HepG2 (cell line): ENCODE data around the gene TLR5. TPM values are rescaled to one million over a fixed set of nuclear protein-coding genes. Genes with fewer than 3 reads are reported as not detected.

Experiments used
- CCDC6 ChIP-seq: sonication (generic); formaldehyde crosslinking; IDR thresholded peaks from 2 replicates; pipeline ENCODE4 v1.8.1; 2022; ENCODE audit warnings: mild to moderate bottlenecking, missing genetic modification reagents, moderate library complexity
- DR1 ChIP-seq: sonication (generic); formaldehyde crosslinking; IDR thresholded peaks from 2 replicates; pipeline ENCODE4 v1.8.0; 2021; ENCODE audit warnings: mild to moderate bottlenecking, missing genetic modification reagents, inconsistent platforms
- EHMT2 ChIP-seq: fragments of 200-600 bp; sonication (generic); IDR thresholded peaks from 2 replicates; pipeline ENCODE4 v1.7.0; 2017; ENCODE audit warnings: antibody characterized with exemption, low read depth, low read length, borderline replicate concordance
- GATA4 ChIP-seq: sonication (generic); IDR thresholded peaks from 2 replicates; pipeline ENCODE4 v1.6.1; 2016; ENCODE audit warnings: antibody characterized with exemption, low read depth, borderline replicate concordance
- HOXA5 ChIP-seq: sonication (generic); formaldehyde crosslinking; IDR thresholded peaks from 2 replicates; pipeline ENCODE4 v1.4.0; 2020; ENCODE audit warnings: missing genetic modification reagents
- KAT7 ChIP-seq: IDR thresholded peaks from 2 replicates; pipeline ENCODE4 v1.6.1; 2018; ENCODE audit warnings: borderline replicate concordance, missing compliant biosample characterization
- MAX ChIP-seq: IDR thresholded peaks from 2 replicates; pipeline ENCODE4 v1.6.1; 2012; ENCODE audit warnings: inconsistent platforms
- NFRKB ChIP-seq: fragments of 450-650 bp; IDR thresholded peaks from 2 replicates; pipeline ENCODE4 v1.6.1; 2017
- PITX1 ChIP-seq: sonication (generic); formaldehyde crosslinking; IDR thresholded peaks from 2 replicates; pipeline ENCODE4 v1.5.1; 2020; ENCODE audit warnings: mild to moderate bottlenecking, missing genetic modification reagents
- POLR2A ChIP-seq, 2 experiments: IDR thresholded peaks; 2 replicates each; pipeline ENCODE4 v1.6.1; 2011; ENCODE audit warnings: low read depth in 2 of 2, low read length in 2 of 2, mild to moderate bottlenecking in 1 of 2, moderate library complexity in 1 of 2; ENCODE audit not compliant: insufficient read depth in 1 of 2
- POLR2G ChIP-seq: fragments of 200-400 bp; formaldehyde crosslinking; IDR thresholded peaks from 2 replicates; pipeline ENCODE4 v1.6.1; 2018; ENCODE audit warnings: mild to moderate bottlenecking, low read depth, low read length, moderate library complexity
- SMAD1 ChIP-seq: sonication (generic); formaldehyde crosslinking; IDR thresholded peaks from 2 replicates; pipeline ENCODE4 v1.4.0; 2020; ENCODE audit warnings: missing genetic modification reagents, low read depth, mild to moderate bottlenecking, borderline replicate concordance
- SMARCE1 ChIP-seq: fragments of 450-650 bp; IDR thresholded peaks from 2 replicates; pipeline ENCODE4 v1.6.1; 2017; ENCODE audit warnings: borderline replicate concordance
- SNRNP70 ChIP-seq: fragments of 200-400 bp; formaldehyde crosslinking; IDR thresholded peaks from 2 replicates; pipeline ENCODE4 v1.6.1; 2017; ENCODE audit warnings: mild to moderate bottlenecking, low read depth, low read length, moderate library complexity
- SP5 ChIP-seq: IDR thresholded peaks from 2 replicates; pipeline ENCODE4 v1.6.1; 2016; ENCODE audit warnings: low read depth, borderline replicate concordance
- TBL1XR1 ChIP-seq: fragments of 150-350 bp; IDR thresholded peaks from 2 replicates; pipeline ENCODE4 v1.6.1; 2014; ENCODE audit warnings: borderline replicate concordance, low read length; ENCODE audit not compliant: partially characterized antibody
- TCF12 ChIP-seq, 2 experiments: fragments of 450-650 bp in 1 of 2; sonication (generic) in 1 of 2; formaldehyde crosslinking in 1 of 2; IDR thresholded peaks; 2 replicates each; pipeline versions ENCODE4 v1.6.1 to v1.8.0; 2017 to 2022; ENCODE audit warnings: antibody characterized with exemption in 1 of 2, mild to moderate bottlenecking in 1 of 2, missing genetic modification reagents in 1 of 2, moderate library complexity in 1 of 2
- TRAFD1 ChIP-seq: sonication (generic); formaldehyde crosslinking; IDR thresholded peaks from 2 replicates; pipeline ENCODE4 v1.5.1; 2020; ENCODE audit warnings: missing genetic modification reagents, mild to moderate bottlenecking, borderline replicate concordance
- WIZ ChIP-seq: sonication (generic); formaldehyde crosslinking; IDR thresholded peaks from 2 replicates; pipeline ENCODE4 v1.5.1; 2020; ENCODE audit warnings: mild to moderate bottlenecking, missing genetic modification reagents
- ZC3H13 ChIP-seq: sonication (generic); formaldehyde crosslinking; IDR thresholded peaks from 2 replicates; pipeline ENCODE4 v1.8.1; 2023; ENCODE audit warnings: mild to moderate bottlenecking, missing genetic modification reagents, moderate library complexity
- ZEB1 ChIP-seq: IDR thresholded peaks from 2 replicates; pipeline ENCODE4 v1.6.1; 2012; ENCODE audit warnings: mild to moderate bottlenecking, low read depth, inconsistent platforms; ENCODE audit not compliant: insufficient replicate concordance
- ZFP1 ChIP-seq: IDR thresholded peaks from 2 replicates; pipeline ENCODE4 v1.6.1; 2016
- ZFP41 ChIP-seq: sonication (generic); formaldehyde crosslinking; IDR thresholded peaks from 2 replicates; pipeline ENCODE4 v1.4.0; 2020; ENCODE audit warnings: mild to moderate bottlenecking, missing genetic modification reagents, borderline replicate concordance
- ZNF646 ChIP-seq: sonication (generic); formaldehyde crosslinking; IDR thresholded peaks from 2 replicates; pipeline ENCODE4 v1.9.0; 2021; ENCODE audit warnings: mild to moderate bottlenecking, missing genetic modification reagents
- ZNF660 ChIP-seq: sonication (generic); formaldehyde crosslinking; IDR thresholded peaks from 2 replicates; pipeline ENCODE4 v1.5.1; 2020; ENCODE audit warnings: mild to moderate bottlenecking, low read depth, missing genetic modification reagents, borderline replicate concordance
- polyA plus RNA-seq, 8 experiments: library from polyadenylated mRNA; depleted of rRNA in 3 of 8; stranded (reverse) in 7 of 8; unstranded in 1 of 8; fragments of >200 nt; fragmentation: Illumina TruSeq in 4 of 8; extraction: Trizol in 4 of 8; gene quantifications; 2 replicates each; pipeline versions ENCODE4 v1.2.1 to v1.2.3, GENCODE V29; 2011 to 2016; ENCODE audit warnings: low read depth in 4 of 8, missing spikeins in 1 of 8, mixed read lengths in 1 of 8; ENCODE audit not compliant: insufficient read depth in 1 of 8
- total RNA-seq, 5 experiments: library from RNA; depleted of rRNA; stranded (reverse); fragments of >200 nt; fragmentation: Illumina TruSeq; extraction: Trizol; gene quantifications; 2 replicates each; pipeline ENCODE4 v1.2.3, GENCODE V29; 2016; ENCODE audit warnings: low read depth in 1 of 5

The TLR5 gene
- total and polyA plus RNA-seq, 2 of the 13 experiments (the other 11 are each of a cell fraction or from before 2014, with no cell fraction given), result not detected

GRCh38 chr1:223109581-223110026, 33.4 kb downstream of the TLR5 start (continued):
- TF ChIP-seq TRAFD1 (CRISPR knock-in tag) (no peak), TCF12 (IDR thresholded peaks at IDR 0.05) (no peak), TCF12 (CRISPR knock-in tag; IDR thresholded peaks at IDR 0.05) (no peak), PITX1 (CRISPR knock-in tag) (no peak), ZFP41 (CRISPR knock-in tag) (no peak), SMARCE1 (no peak), POLR2G (no peak), HOXA5 (CRISPR knock-in tag) (no peak), CCDC6 (CRISPR knock-in tag) (no peak), TBL1XR1 (peak; percentile 84), SNRNP70 (no peak), NFRKB (no peak), KAT7 (no peak), SP5 (no peak), DR1 (CRISPR knock-in tag) (no peak), ZFP1 (CRISPR knock-in tag) (no peak), ZC3H13 (CRISPR knock-in tag) (no peak), WIZ (no peak), GATA4 (no peak), MAX (peak; percentile 44; the same call in 1 of the 2 replicates), ZEB1 (no peak), POLR2A (IDR thresholded peaks at IDR 0.05; ENCODE audit: insufficient read depth in 1 of 2, low read depth in 2 of 2, low read length in 2 of 2) (no peak), ZNF646 (CRISPR knock-in tag) (no peak), ZNF660 (CRISPR knock-in tag) (no peak), SMAD1 (CRISPR knock-in tag) (no peak), EHMT2 (no peak)
